Urinary bladder (tissue), 4 donors: ENCODE results near the gene ANKRD1. TPM values are rescaled to one million over a fixed set of nuclear protein-coding genes. Genes with fewer than 3 reads are reported as not detected.

Source experiments
- DNase-seq: peaks from one replicate; pipeline ENCODE4 v3.0.0-alpha.2; 2015; ENCODE audit errors: extremely low spot score
- H3K27ac ChIP-seq: one replicate; pipeline ENCODE4 v1.5.1; 2013; ENCODE audit warnings: low read depth, mild to moderate bottlenecking, moderate library complexity
- H3K36me3 ChIP-seq: one replicate; pipeline ENCODE4 v1.6.1; 2013; ENCODE audit warnings: mild to moderate bottlenecking, moderate library complexity; ENCODE audit not compliant: insufficient read depth
- H3K4me1 ChIP-seq: one replicate; pipeline ENCODE4 v1.6.1; 2013; ENCODE audit warnings: mild to moderate bottlenecking, moderate library complexity; ENCODE audit not compliant: insufficient read depth
- H3K4me3 ChIP-seq: one replicate; pipeline ENCODE4 v1.5.1; 2013; ENCODE audit warnings: low read depth, low read length
- WGBS: extraction: QIAGEN DNeasy Blood & Tissue Kit; methylation state at CpG from one replicate; pipeline ENCODE4 v1.1.7; 2013; 5-methylcytosine and 5-hydroxymethylcytosine counted together
- polyA plus RNA-seq: library from polyadenylated mRNA; stranded (reverse); fragments of 200-250 nt; gene quantifications from one replicate; pipeline ENCODE4 v1.2.3, GENCODE V29; 2013
- total RNA-seq: library from RNA; depleted of rRNA; stranded (reverse); fragments of >200 nt; gene quantifications from one replicate; pipeline ENCODE4 v1.2.3, GENCODE V29; 2014
- donor health status: healthy with polysubstance abuse.
- donor health status: healthy.

The ANKRD1 gene
- total and polyA plus RNA-seq, 2 donors = 0.04 to 6.8 TPM

DNA sequence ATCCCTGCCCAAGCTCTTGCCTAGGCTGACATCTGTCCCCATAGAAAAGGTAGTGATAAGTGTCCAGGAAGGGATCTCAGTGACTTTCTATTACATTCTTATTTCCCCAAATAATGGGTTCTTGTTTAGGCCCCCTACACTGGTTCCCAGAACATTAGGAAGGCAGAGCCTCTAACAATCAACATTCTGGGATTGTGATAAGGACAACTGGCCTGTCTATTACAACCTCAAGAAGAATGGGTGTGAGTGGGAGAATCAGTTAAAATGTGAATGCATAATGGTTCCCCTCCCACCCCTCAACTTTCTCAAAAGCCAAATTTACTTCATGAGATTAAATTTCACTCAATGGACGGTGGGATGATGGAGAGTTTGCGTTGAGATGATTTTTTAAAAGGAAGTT, 6.4 kb upstream of the ANKRD1 start:
- no peak for DNase-seq
- Histone ChIP-seq H3K4me3 (no peak overlapping the region), H3K4me1 (no peaks in the 10 kb centered on the region), H3K27ac (no peak overlapping the region), H3K36me3 (no peaks in the 10 kb centered on the region)
- 90% methylated on average over 2 of the region's 2 CpGs for WGBS

- H3K36me3 ChIP-seq = no peaks in the 10 kb centered on the region
- H3K4me3 ChIP-seq = no peak overlapping the region
- no peak for DNase-seq
- H3K4me1 ChIP-seq = no peaks in the 10 kb centered on the region
- no peak overlapping the region for H3K27ac ChIP-seq
- WGBS = 93% methylated on average over 5 of the region's 5 CpGs
These were observed 4.5 kb upstream of the ANKRD1 start for GRCh38 chr10:90925079-90926029.

GRCh38 chr10:90924552-90924951, 3.7 kb upstream of the ANKRD1 start:
- H3K36me3 ChIP-seq = no peaks in the 10 kb centered on the region
- no peak for DNase-seq
- H3K4me1 ChIP-seq = no peaks in the 10 kb centered on the region
- H3K4me3 ChIP-seq = no peak overlapping the region
- 85% methylated on average over 3 of the region's 3 CpGs for WGBS
- H3K27ac ChIP-seq = no peak overlapping the region

DNA sequence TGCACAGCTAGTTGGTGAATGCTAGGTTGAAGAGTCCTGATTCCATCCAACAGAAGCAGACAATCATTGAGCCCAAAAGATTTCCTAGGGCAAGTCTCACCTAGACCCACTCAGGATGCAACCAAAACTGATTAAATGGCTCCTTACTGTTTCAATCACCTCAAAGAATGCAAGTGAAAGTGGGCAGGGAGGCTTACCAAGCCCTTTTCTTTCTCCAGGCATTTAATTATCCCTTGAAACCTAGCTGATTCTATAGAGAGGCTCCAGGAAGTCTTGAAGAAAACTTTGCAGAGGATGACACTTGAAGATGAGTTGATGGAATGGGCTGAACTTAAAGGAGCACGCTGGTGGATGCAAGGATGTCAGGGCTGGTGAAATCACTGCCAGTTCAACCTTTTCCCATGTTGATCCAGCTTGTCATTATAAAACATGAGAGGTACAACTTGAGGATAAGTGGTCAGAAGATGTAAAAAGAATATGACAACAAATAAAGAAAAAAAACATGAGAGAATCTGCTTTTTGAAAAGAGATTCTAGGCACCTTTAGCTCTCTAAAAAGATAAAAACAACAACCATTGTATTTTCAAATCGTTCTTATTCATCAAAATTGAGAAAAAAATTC, 2.3 kb upstream of the ANKRD1 start:
- H3K4me3 ChIP-seq = no peak overlapping the region
- H3K36me3 ChIP-seq = no peaks in the 10 kb centered on the region
- DNase-seq = no peak
- 76% methylated on average over 2 of the region's 2 CpGs for WGBS
- no peaks in the 10 kb centered on the region for H3K4me1 ChIP-seq
- no peak overlapping the region for H3K27ac ChIP-seq

- 83% methylated on average over 3 of the region's 3 CpGs for WGBS
- Histone ChIP-seq H3K36me3 (no peaks in the 10 kb centered on the region), H3K4me3 (no peak overlapping the region), H3K27ac (no peak overlapping the region), H3K4me1 (no peaks in the 10 kb centered on the region)
- DNase-seq = no peak
These were observed 1.0 kb upstream of the ANKRD1 start for GRCh38 chr10:90921906-90922305.

GRCh38 chr10:90919683-90920574, 958 bp downstream of the ANKRD1 start:
- 89% methylated on average over 8 of the region's 8 CpGs for WGBS
- Histone ChIP-seq H3K4me3 (no peak overlapping the region), H3K27ac (no peak overlapping the region), H3K36me3 (no peaks in the 10 kb centered on the region), H3K4me1 (no peaks in the 10 kb centered on the region)
- no peak for DNase-seq

DNA sequence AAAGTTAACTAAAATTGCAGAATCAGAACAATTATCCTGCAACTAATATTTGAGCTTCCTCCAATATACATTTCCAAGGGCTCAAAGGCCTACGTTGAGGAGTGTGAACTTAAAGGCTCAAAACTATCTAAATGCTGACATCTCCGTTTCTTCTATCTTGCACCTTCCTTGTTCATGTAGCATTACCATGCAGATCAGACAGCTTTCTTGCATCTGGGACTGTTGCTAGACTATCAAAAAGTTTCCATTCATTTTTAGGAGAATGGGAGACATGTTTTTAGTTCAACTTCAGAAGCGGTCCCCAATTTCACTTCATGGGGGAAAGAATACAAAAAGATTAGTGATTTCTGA, 2.9 kb downstream of the ANKRD1 start:
- no peak overlapping the region for H3K27ac ChIP-seq
- WGBS = 56% methylated on average over 3 of the region's 3 CpGs
- no peaks in the 10 kb centered on the region for H3K4me1 ChIP-seq
- H3K4me3 ChIP-seq = no peak overlapping the region
- no peaks in the 10 kb centered on the region for H3K36me3 ChIP-seq
- DNase-seq = no peak

DNA sequence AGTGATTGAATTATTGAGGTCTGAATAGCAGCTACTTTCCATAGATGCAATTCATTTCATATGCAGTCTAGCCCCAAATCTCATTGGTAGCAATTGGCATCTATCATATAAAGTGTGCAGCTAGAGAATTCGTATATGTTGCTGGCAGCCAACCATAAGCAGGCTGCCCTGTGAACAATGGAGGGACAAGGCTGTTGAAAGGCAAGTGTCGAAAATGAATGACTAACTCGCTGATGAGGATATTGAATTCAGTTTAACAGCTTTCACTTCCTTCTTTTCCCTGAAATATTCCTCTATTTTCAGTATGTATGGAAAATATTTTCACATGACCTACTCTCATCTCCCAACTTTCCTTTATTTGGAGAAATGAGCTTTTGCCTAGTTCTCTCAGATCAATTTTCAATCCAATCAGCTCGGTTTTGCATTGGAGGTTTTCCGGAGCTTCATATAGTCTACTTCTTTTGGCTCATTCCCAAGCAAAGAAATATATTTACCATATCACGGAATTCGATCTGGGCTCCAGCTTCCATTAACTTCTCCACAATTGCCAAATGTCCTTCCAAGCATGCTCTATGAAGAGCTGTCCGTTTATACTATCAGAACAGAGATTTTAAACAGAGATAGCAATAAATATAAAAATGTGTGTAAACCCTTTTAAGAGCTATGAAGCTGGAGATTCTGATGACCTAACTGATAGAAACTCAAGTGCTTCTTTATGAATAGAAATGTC, 3.5 kb downstream of the ANKRD1 start:
- no peaks in the 10 kb centered on the region for H3K4me1 ChIP-seq
- no peaks in the 10 kb centered on the region for H3K36me3 ChIP-seq
- WGBS = 62% methylated on average over 8 of the region's 8 CpGs
- peak; percentile 32 for DNase-seq
- no peak overlapping the region for H3K4me3 ChIP-seq
- H3K27ac ChIP-seq = no peak overlapping the region

- Histone ChIP-seq H3K4me3 (no peak overlapping the region), H3K27ac (no peak overlapping the region), H3K36me3 (no peaks in the 10 kb centered on the region), H3K4me1 (no peaks in the 10 kb centered on the region)
- 76% methylated on average over 6 of the region's 6 CpGs for WGBS
- no peak for DNase-seq
These were observed 4.3 kb downstream of the ANKRD1 start for GRCh38 chr10:90916392-90917237.

DNA sequence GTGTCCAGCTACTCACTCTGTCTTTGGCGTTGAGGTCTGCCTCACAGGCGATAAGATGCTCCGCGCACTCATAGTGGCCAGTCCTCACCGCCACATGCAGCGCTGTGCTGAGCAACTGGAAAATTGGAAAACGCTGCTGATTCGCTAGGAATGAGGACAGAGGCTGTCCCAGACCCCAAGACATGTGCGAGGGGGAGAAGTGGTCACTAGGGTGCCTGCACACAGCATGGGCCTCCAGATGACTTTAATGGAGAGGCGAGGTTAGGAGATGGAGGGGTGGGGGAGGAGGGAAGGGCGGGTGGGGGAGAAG, 5.2 kb downstream of the ANKRD1 start:
- Histone ChIP-seq H3K4me3 (no peak overlapping the region), H3K4me1 (no peaks in the 10 kb centered on the region), H3K27ac (no peak overlapping the region), H3K36me3 (no peaks in the 10 kb centered on the region)
- WGBS = 85% methylated on average over 11 of the region's 11 CpGs
- DNase-seq = no peak

DNA sequence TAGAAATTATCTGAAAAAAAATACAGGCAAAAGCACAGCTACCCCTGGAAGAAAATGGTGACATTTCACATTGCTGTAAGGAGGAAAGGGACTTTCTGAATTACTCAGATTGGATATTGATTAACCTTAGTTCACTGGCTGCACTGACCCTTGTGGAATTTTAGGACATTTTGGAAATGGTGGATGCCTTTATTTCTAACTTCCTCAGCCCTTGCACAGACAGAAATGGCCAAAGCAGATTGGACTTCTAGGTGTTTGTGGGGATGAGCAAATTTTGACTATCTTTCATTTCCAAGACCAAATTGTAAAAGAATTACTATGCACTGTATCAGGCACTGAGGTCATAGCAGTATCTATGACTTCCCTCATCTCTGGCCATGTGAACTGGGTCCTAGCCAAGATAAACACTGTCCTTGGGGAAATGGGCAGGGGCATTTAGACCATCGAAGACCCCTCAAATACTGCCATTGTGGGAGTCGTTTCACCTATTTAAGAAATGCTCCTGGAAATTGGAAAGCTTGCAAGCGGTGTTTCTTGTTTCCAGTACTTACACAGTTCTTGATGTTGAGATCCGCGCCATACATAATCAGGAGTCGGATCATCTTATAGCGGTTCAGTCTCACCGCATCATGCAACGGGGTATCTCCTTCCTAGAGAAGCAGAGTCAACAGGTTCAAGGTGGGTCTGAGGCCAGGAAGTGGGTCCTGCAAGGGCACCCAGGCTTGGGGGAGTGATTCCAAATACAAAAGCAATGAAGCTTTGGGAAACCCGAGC, 5.7 kb downstream of the ANKRD1 start:
- WGBS = 86% methylated on average over 10 of the region's 10 CpGs
- no peaks in the 10 kb centered on the region for H3K4me1 ChIP-seq
- H3K4me3 ChIP-seq = no peak overlapping the region
- no peak for DNase-seq
- H3K36me3 ChIP-seq = no peaks in the 10 kb centered on the region
- no peak overlapping the region for H3K27ac ChIP-seq

- no peak for DNase-seq
- H3K4me1 ChIP-seq = no peaks in the 10 kb centered on the region
- 86% methylated on average over 2 of the region's 2 CpGs for WGBS
- H3K36me3 ChIP-seq = no peaks in the 10 kb centered on the region
- no peak overlapping the region for H3K4me3 ChIP-seq
- no peak overlapping the region for H3K27ac ChIP-seq
These were observed 7.0 kb downstream of the ANKRD1 start for GRCh38 chr10:90913774-90914420.
